Right lobe of liver (tissue), 4 donors: ENCODE measurements around the gene PLXND1.

Experiments
- POLR2A ChIP-seq: fragments of 450-650 bp; IDR thresholded peaks from one replicate; pipeline ENCODE4 v1.6.1; 2017; ENCODE audit warnings: antibody characterized with exemption, mild to moderate bottlenecking
- TF ChIP-seq, protein P1 (sequence below), 4 donors: fragments of 200-600 bp in 3 of 4; fragments of 450-650 bp in 1 of 4; IDR thresholded peaks; one replicate each; pipeline versions ENCODE4 v1.5.1 to v1.8.0; 2016 to 2022; ENCODE audit warnings: antibody characterized with exemption in 4 of 4, mild to moderate bottlenecking in 2 of 4
- donor health status: DM: no; HTN: no; CAD: no.
- donor health status: DM: no; HTN: no; CAD: no.
- donor health status: DM: no; HTN: yes; CAD: no.

GRCh38 chr3:129611446-129611800 lies 4.9 kb upstream of the PLXND1 start:
- TF ChIP-seq POLR2A, result no peak
- TF ChIP-seq, protein P1, sequence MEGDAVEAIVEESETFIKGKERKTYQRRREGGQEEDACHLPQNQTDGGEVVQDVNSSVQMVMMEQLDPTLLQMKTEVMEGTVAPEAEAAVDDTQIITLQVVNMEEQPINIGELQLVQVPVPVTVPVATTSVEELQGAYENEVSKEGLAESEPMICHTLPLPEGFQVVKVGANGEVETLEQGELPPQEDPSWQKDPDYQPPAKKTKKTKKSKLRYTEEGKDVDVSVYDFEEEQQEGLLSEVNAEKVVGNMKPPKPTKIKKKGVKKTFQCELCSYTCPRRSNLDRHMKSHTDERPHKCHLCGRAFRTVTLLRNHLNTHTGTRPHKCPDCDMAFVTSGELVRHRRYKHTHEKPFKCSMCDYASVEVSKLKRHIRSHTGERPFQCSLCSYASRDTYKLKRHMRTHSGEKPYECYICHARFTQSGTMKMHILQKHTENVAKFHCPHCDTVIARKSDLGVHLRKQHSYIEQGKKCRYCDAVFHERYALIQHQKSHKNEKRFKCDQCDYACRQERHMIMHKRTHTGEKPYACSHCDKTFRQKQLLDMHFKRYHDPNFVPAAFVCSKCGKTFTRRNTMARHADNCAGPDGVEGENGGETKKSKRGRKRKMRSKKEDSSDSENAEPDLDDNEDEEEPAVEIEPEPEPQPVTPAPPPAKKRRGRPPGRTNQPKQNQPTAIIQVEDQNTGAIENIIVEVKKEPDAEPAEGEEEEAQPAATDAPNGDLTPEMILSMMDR (IDR thresholded peaks at IDR 0.05), result no peak
